ENCODE measurements around the gene GPHN.

The GPHN gene

GRCh38 chr14:66600416-66600815 lies 92.5 kb downstream of the GPHN start:
- no peak for DNase-seq (ENCODE audit: low read depth)

DNA sequence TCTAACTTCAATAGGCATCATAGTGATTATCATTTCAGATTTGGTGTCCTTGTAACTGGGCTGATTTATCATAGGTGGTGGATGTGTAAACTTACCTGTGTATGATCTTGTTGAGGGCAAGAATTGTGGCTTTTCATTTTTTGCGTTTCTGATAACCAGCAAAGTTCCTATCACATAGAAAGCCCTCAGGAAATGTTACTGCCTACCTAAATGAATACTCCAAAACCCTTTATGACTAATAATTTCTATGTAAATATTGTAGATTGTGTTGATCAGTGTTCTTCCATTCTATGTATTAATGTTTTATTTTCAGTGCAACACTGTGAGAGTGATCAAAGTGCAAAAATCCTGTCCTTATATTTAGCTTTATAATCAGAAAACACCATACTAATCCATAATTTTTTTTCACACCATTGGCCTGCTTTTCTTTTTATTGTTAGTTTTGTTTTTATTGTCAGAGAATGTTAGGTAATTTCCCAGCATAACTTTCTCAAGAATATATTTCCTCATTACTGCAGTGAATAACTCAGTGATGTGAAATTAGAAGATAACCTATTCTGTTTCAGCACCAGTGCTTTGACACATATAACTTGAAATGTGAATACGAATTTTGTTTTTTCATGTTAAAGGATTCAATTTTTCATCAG lies 94.1 kb downstream of the GPHN start:
- no peak for DNase-seq (ENCODE audit: low read depth)

- DNase-seq (ENCODE audit: low read depth), result no peak
Observed at GRCh38 chr14:66603945-66604344, 96.0 kb downstream of the GPHN start.

DNA sequence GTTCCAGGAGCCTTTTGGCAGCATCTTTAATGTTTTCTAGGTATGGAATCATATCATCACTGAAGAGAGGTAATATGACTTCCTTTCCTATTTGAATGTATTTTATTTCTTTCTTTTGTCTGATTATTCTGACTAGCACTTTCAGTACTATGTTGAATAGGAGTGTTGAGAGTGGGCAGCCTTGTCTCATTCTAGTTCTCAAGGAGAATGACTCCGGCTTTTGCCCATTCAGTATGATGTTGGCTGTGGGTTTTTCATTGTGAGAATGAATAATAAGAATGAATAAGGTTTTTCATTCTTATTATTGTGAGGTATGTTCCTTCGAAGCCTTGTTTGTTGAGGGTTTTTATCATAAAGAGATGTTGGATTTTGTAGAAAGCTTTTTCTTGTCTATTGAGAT lies 98.9 kb downstream of the GPHN start:
- DNase-seq (ENCODE audit: low read depth), result no peak

- DNase-seq (ENCODE audit: low read depth), result no peak
Observed at GRCh38 chr14:66610154-66610563, 102.2 kb downstream of the GPHN start.

GRCh38 chr14:66613344-66613743 lies 105.4 kb downstream of the GPHN start:
- DNase-seq (ENCODE audit: low read depth), result no peak

DNA sequence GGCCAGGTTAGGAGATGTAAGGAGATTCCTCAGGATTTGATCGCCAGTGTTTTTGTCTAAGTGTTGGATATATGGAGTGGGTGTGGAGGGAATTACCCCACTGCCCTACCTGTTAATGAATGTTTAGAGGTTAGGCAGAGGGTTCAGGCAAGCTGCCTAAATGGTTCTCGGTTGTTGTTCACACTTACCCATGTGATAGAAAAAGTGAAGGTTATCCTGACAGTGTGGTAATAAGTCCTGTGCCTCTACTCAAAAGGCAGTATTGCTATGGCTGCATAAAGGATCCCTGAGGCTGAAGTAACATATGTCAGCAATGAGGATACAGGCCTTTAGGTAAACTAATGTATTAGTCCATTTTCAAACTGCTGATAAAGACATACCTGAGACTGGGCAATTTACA lies 112.0 kb downstream of the GPHN start:
- DNase-seq (ENCODE audit: low read depth), result no peak

DNA sequence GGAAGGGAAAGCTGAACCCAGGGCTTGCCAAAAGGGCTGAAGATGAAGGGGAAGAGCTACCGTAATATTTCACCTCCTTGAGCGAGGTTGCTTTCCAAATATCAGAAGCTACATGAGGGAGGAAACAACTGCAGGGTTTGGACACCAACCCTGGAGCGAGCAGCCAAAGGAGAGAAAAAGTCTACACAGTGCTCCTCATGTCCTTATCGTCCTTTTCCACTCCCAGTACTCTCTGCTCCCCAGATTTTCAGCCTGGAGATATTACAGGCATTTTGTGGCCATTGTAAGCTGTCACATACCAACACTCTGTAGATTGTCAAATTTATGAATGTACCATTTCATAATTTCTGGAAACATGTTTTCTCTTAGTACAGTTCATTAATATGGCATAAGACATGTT lies 115.9 kb downstream of the GPHN start:
- no peak for DNase-seq (ENCODE audit: low read depth)

DNA sequence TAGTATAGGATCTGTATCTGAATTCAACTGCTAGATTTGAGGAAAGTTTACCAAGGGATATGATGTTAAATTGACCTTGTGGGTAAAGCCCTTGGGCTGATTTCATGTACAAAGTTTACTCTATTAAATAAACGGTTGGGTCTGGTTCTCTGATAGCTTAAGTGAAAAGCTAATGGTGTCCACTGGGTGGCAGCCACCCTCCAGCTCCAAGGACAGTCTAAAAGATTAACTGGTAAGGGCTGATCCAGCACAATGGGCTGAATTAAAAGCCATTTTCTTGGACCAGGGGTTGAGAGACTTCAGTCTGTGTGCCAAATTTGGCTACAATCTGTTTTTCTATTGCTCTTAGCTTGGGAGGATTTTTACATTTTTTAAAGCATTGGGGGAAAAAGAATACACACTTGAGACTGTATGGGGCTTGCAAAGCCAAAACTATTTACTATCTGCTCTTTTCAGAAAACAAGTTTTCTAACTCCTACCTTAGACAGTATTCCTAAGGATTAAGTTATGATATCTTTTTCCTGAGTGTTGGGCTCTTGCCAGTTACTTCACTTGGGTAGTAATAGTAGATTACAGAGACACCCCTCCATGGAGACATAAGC lies 116.5 kb downstream of the GPHN start:
- peak; percentile 5 for DNase-seq (ENCODE audit: low read depth)

DNA sequence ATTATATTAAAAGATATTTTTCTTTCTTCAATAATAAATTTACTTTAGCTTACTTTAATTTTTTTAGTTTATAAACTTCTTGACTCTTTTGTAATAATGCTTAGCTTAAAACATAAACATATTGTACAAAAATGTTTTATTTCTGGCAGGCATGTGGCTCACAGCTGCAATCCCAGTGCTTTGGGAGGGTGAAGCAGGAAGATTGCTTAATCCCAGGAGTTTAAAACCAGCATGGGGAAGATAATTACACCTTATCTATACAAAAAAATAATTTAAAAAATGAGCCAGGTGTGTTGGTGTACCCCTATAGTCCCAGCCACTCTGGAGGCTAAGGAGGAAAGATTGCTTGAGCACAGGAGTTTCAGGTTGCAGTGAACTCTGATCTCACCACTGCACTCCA lies 120.7 kb downstream of the GPHN start:
- no peak for DNase-seq (ENCODE audit: low read depth)

- DNase-seq (ENCODE audit: low read depth), result no peak
Observed at GRCh38 chr14:66629499-66629898, 121.6 kb downstream of the GPHN start.

DNA sequence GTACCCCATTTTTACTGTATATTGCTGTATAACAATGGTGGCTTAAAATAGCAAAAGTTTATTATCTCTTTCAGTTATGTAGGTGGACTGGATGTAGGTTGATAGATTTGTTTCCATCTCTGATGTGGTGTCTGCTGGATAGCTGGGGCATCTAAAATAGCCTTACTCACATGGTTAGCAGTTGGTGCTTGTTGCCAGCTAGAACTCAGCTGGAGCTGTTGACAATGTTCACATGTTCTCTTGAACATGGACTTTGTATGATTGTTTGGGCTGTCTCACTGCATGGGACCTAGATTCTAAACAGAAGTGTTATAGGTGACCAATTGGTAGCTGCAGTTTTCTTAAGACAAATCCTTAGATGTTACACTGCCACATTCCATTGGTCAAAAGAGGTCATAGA lies 126.9 kb downstream of the GPHN start:
- no peak for DNase-seq (ENCODE audit: low read depth)

GRCh38 chr14:66635435-66635834 lies 127.5 kb downstream of the GPHN start:
- DNase-seq (ENCODE audit: low read depth), result no peak

DNA sequence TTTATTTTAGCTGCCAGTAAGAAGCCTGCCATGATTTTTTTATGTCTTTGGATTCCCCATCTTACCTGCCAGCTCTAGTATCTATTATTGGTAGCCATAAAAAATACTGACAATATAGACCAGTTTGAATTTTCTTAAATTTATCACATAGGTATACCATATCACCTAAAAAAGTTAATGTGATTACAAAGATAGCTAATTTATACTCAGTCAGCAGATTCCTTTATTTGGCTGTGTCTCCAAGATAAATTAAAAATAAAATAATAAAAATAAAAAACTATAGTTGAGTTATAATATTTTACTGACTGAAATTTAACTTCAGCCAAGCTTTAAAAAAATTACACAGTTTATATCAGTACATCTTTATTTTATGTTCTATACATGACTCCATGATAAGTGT lies 128.3 kb downstream of the GPHN start:
- no peak for DNase-seq (ENCODE audit: low read depth)

GRCh38 chr14:66638689-66639088 lies 130.7 kb downstream of the GPHN start:
- DNase-seq (ENCODE audit: low read depth), result no peak

- DNase-seq (ENCODE audit: low read depth), result no peak
Observed at GRCh38 chr14:66641861-66642635, 134.1 kb downstream of the GPHN start.

GRCh38 chr14:66643344-66643743 lies 135.4 kb downstream of the GPHN start:
- no peak for DNase-seq (ENCODE audit: low read depth)

- DNase-seq (ENCODE audit: low read depth), result no peak
Observed at GRCh38 chr14:66645716-66646115, 137.8 kb downstream of the GPHN start.

DNA sequence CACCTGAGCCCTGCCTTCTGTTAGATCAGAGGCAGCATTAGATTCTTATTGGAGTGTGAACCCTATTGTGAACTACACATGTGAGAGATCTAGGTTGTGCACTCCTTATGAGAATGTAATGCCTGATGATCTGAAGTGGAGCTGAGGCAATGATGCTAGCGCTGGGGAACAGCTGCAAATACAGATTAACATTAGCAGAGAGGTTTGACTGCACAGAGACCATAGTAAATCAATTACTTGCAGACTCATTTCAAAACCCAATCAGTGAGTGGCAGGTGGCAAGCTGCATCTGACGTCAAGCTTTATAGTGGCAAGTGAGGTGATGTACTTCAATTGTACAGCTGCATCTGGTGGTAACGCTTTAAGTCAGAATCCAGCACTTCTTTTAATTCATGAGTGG lies 141.6 kb downstream of the GPHN start:
- DNase-seq (ENCODE audit: low read depth), result peak; percentile 3

DNA sequence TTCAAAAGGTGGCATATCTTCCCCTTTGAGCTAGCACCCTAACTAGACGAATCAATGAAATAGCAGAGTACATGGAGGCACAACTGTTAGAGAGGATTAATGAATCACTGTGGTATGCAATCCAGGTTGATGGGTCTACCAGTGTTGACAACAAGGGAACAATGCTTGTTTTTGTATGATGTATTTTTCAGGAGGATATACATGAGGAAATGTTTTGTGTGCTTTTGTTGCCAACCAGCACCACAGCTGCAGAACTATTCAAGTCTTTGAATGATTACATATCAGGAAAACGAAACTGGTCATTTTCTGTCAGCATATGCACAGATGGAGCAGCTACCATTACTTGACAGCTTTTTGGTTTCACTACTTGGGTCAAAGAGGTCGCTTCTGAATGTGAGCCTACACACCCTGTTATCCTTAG lies 142.6 kb downstream of the GPHN start:
- DNase-seq (ENCODE audit: low read depth), result no peak

- no peak for DNase-seq (ENCODE audit: low read depth)
Observed at GRCh38 chr14:66651536-66652220, 143.7 kb downstream of the GPHN start.

DNA sequence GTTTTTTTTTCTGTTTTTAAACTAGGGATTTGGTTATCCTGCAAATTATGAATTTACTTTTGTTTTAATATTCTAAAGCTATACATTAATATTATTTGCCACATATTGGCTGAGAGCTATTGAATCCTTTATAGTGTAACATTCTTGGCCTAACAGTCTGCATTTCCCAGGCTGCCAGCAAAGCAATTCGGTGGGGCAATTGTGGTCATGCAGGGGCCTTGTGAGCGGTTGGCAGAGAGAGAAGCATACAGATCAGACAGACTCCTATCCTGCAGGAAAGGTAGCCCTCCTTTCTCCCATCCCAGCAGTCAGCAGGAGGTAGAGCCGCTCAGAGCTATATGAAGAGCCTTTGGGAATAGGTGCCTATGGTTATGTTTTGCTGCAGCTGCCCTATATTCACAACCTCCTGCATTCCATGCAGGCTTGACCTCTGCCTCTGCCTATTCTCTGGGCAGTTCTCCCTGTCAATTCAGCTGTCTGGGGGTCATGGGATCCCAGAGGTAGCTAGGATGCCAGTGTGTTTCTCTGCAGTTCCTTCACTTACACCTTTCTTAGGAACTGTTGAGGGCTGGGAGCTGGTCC lies 144.7 kb downstream of the GPHN start:
- no peak for DNase-seq (ENCODE audit: low read depth)

Measured in T follicular helper cell (primary cell).